PFSK-1 (cell line): ENCODE data around the gene ASIC4.

Experiments
- FOXP2 ChIP-seq: optimal IDR thresholded peaks from 2 replicates; pipeline ENCODE3; 2011; ENCODE audit warnings: borderline replicate concordance, control low read depth, inconsistent platforms; ENCODE audit not compliant: insufficient read depth; ENCODE audit errors: extremely low read length, extremely low read depth
- POLR2AphosphoS5 ChIP-seq: IDR thresholded peaks from 2 replicates; pipeline ENCODE4 v1.6.1; 2012; ENCODE audit warnings: low read depth, mild to moderate bottlenecking, control low read depth, low read length, moderate library complexity
- REST ChIP-seq, 2 experiments: IDR thresholded peaks; 2 replicates each; pipeline versions ENCODE4 v1.6.1 to v1.8.0; 2011 to 2012; ENCODE audit warnings: low read depth in 2 of 2, low read length in 2 of 2, control low read depth in 1 of 2, inconsistent platforms in 1 of 2, mild to moderate bottlenecking in 1 of 2, moderate library complexity in 1 of 2; ENCODE audit not compliant: insufficient read depth in 1 of 2
- SIN3A ChIP-seq: IDR thresholded peaks from 2 replicates; pipeline ENCODE4 v1.6.1; 2012; ENCODE audit warnings: mild to moderate bottlenecking, low read length, moderate library complexity, borderline replicate concordance; ENCODE audit not compliant: insufficient read depth
- TAF1 ChIP-seq: IDR thresholded peaks from 2 replicates; pipeline ENCODE4 v1.6.1; 2012; ENCODE audit warnings: low read length, control low read depth, borderline replicate concordance; ENCODE audit not compliant: insufficient read depth

ASIC4 gene

GRCh38 chr2:219555956-219556355 is 41.7 kb downstream of the ASIC4 start:
- TF ChIP-seq FOXP2, result no peak
- no peak for TF ChIP-seq REST (IDR thresholded peaks at IDR 0.05; ENCODE audit: insufficient read depth in 1 of 2, low read depth in 2 of 2, low read length in 2 of 2)
- TF ChIP-seq SIN3A, result no peak
- no peak for TF ChIP-seq TAF1
- no peak for TF ChIP-seq POLR2AphosphoS5

- TF ChIP-seq TAF1 (no peak), POLR2AphosphoS5 (no peak), REST (IDR thresholded peaks at IDR 0.05; ENCODE audit: insufficient read depth in 1 of 2, low read depth in 2 of 2, low read length in 2 of 2) (no peak), SIN3A (no peak), FOXP2 (no peak)
Observed at GRCh38 chr2:219556413-219556812, 42.1 kb downstream of the ASIC4 start.

DNA sequence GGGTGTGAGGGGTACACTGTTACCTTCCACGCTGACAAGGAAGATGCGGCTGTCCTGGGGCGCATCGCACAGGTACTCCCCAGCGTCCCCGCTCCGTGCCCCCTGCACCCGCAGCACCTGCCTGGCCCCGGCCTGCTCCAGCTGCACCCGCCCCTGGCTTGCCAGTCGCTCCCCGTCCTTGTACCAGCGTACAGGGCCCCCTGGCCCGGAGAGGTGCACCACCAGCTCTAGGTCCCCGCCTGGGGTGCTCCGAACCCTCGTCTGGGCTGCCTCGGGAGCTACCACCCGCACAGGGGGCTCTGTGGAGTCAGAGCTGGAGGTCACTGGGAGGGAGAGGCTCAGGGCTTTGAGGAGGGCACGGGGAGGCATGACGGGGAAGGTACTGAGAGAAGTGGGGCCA is 43.0 kb downstream of the ASIC4 start:
- TF ChIP-seq REST (IDR thresholded peaks at IDR 0.05; ENCODE audit: insufficient read depth in 1 of 2, low read depth in 2 of 2, low read length in 2 of 2), result no peak
- TF ChIP-seq FOXP2, result no peak
- no peak for TF ChIP-seq POLR2AphosphoS5
- TF ChIP-seq SIN3A, result no peak
- TF ChIP-seq TAF1, result no peak

GRCh38 chr2:219557791-219558785 is 43.8 kb downstream of the ASIC4 start:
- TF ChIP-seq TAF1 (no peak), POLR2AphosphoS5 (no peak), SIN3A (no peak), FOXP2 (no peak), REST (IDR thresholded peaks at IDR 0.05; ENCODE audit: insufficient read depth in 1 of 2, low read depth in 2 of 2, low read length in 2 of 2) (no peak)
